Measurements from ENCODE around the gene SSX2IP.

GRCh38 chr1:84635429-84635828 is 54.8 kb downstream of the SSX2IP start:
- no peak for TF ChIP-seq POLR2A (IDR thresholded peaks at IDR 0.05)
- TF ChIP-seq, protein P1, sequence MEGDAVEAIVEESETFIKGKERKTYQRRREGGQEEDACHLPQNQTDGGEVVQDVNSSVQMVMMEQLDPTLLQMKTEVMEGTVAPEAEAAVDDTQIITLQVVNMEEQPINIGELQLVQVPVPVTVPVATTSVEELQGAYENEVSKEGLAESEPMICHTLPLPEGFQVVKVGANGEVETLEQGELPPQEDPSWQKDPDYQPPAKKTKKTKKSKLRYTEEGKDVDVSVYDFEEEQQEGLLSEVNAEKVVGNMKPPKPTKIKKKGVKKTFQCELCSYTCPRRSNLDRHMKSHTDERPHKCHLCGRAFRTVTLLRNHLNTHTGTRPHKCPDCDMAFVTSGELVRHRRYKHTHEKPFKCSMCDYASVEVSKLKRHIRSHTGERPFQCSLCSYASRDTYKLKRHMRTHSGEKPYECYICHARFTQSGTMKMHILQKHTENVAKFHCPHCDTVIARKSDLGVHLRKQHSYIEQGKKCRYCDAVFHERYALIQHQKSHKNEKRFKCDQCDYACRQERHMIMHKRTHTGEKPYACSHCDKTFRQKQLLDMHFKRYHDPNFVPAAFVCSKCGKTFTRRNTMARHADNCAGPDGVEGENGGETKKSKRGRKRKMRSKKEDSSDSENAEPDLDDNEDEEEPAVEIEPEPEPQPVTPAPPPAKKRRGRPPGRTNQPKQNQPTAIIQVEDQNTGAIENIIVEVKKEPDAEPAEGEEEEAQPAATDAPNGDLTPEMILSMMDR (IDR thresholded peaks at IDR 0.05 in 8 of 11, conservative IDR thresholded peaks at IDR 0.05 in 3 of 11), result no peak
- no peak for TF ChIP-seq POLR2AphosphoS5 (IDR thresholded peaks at IDR 0.05)
